ENCODE measurements around the gene PGAP2.

GRCh38 chr11:3849297-3849874 lies 41.0 kb downstream of the PGAP2 start:
- peak; percentile 71 for TF ChIP-seq CTCF (IDR thresholded peaks at IDR 0.05)
- TF ChIP-seq EZH2phosphoT487 (IDR thresholded peaks at IDR 0.05), result no peak

Measured in neural progenitor cell (in vitro differentiated cells).